GM12878 (cell line): ENCODE measurements around the gene TFAM.

Experiments used
- CEBPB ChIP-seq, 2 experiments: fragments of 150-350 bp in 1 of 2; IDR thresholded peaks; 2 replicates each; pipeline ENCODE4 v1.6.1; 2012 to 2014; ENCODE audit warnings: low read depth in 2 of 2, low read length in 2 of 2, borderline replicate concordance in 1 of 2, inconsistent platforms in 1 of 2
- ELK1 ChIP-seq: IDR thresholded peaks from 2 replicates; pipeline ENCODE4 v1.6.1; 2012; ENCODE audit warnings: low read depth, low read length, improper control_type of control experiment
- POLR2A ChIP-seq: IDR thresholded peaks from 2 replicates; pipeline ENCODE4 v1.6.1; 2011; ENCODE audit warnings: low read depth, mild to moderate bottlenecking, low read length
- POLR2AphosphoS5 ChIP-seq: IDR thresholded peaks from 2 replicates; pipeline ENCODE4 v1.6.1; 2011; ENCODE audit warnings: mild to moderate bottlenecking, low read length, inconsistent platforms
- TBL1XR1 ChIP-seq: IDR thresholded peaks from 2 replicates; pipeline ENCODE4 v1.6.1; 2012; ENCODE audit warnings: low read depth, low read length, improper control_type of control experiment
- TF ChIP-seq, protein P1 (sequence below), 3 experiments: IDR thresholded peaks in 2 of 3; conservative IDR thresholded peaks in 1 of 3; 2 replicates each; pipeline ENCODE4 v1.5.1; 2011; ENCODE audit warnings: low read depth in 3 of 3, low read length in 3 of 3, mild to moderate bottlenecking in 3 of 3, control low read depth in 2 of 3, moderate library complexity in 2 of 3, inconsistent platforms in 1 of 3, mixed read lengths in 1 of 3; ENCODE audit not compliant: control insufficient read depth in 2 of 3, insufficient read depth in 1 of 3; ENCODE audit errors: extremely low read depth in 1 of 3

DNA sequence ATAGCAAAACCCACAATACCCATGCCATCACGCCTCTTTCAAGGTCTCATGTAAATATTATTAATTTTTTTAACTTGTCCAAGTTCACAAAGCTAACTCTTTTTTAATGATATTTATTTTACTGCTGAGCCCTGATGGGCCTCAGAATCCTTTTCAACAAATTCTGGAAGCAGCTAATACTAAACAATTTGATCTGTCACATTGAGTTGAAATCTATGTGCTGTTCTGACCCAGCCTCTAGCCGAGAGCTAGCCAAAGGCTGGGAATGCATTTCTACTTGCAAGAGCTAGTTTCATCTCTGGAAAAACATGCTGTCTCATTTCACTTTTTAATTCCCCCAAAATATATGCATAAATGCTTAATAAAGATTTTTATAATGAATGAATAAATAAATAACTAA lies 47.9 kb downstream of the TFAM start:
- no peak for TF ChIP-seq POLR2AphosphoS5
- TF ChIP-seq, protein P1, sequence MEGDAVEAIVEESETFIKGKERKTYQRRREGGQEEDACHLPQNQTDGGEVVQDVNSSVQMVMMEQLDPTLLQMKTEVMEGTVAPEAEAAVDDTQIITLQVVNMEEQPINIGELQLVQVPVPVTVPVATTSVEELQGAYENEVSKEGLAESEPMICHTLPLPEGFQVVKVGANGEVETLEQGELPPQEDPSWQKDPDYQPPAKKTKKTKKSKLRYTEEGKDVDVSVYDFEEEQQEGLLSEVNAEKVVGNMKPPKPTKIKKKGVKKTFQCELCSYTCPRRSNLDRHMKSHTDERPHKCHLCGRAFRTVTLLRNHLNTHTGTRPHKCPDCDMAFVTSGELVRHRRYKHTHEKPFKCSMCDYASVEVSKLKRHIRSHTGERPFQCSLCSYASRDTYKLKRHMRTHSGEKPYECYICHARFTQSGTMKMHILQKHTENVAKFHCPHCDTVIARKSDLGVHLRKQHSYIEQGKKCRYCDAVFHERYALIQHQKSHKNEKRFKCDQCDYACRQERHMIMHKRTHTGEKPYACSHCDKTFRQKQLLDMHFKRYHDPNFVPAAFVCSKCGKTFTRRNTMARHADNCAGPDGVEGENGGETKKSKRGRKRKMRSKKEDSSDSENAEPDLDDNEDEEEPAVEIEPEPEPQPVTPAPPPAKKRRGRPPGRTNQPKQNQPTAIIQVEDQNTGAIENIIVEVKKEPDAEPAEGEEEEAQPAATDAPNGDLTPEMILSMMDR (IDR thresholded peaks at IDR 0.05 in 2 of 3, conservative IDR thresholded peaks at IDR 0.05 in 1 of 3; ENCODE audit: control insufficient read depth in 2 of 3, extremely low read depth in 1 of 3, insufficient read depth in 1 of 3, low read depth in 3 of 3, low read length in 3 of 3), result no peak
- TF ChIP-seq TBL1XR1, result no peak
- no peak for TF ChIP-seq POLR2A
- TF ChIP-seq CEBPB (IDR thresholded peaks at IDR 0.05; ENCODE audit: borderline replicate concordance in 1 of 2, low read depth in 2 of 2, low read length in 2 of 2), result no peak
- no peak for TF ChIP-seq ELK1
